Loucy (cell line): Measurements from ENCODE around the gene PRPF40B.

ENCODE experiments used
- H2AFZ ChIP-seq: fragments of 200-600 bp; sonication (generic); 2 replicates; pipeline ENCODE4 v1.6.0; 2016; ENCODE audit warnings: antibody characterized with exemption, mild to moderate bottlenecking, low read length, moderate library complexity
- H3F3A ChIP-seq: fragments of 200-600 bp; 2 replicates; pipeline ENCODE4 v1.6.0; 2016; ENCODE audit warnings: antibody characterized with exemption, low read depth, mild to moderate bottlenecking
- H3K27me3 ChIP-seq: fragments of 200-600 bp; sonication (generic); 2 replicates; pipeline ENCODE4 v1.6.1; 2014; ENCODE audit warnings: low read length, mild to moderate bottlenecking; ENCODE audit not compliant: insufficient read depth, poor library complexity, severe bottlenecking
- H3K36me3 ChIP-seq: fragments of 200-600 bp; sonication (generic); 2 replicates; pipeline ENCODE4 v1.6.1; 2016; ENCODE audit warnings: low read length; ENCODE audit not compliant: insufficient read depth
- H3K4me1 ChIP-seq: fragments of 200-600 bp; sonication (generic); 2 replicates; pipeline ENCODE4 v1.5.1; 2014; ENCODE audit warnings: low read length, mild to moderate bottlenecking; ENCODE audit not compliant: insufficient read depth, poor library complexity, severe bottlenecking
- H3K4me2 ChIP-seq: fragments of 200-600 bp; sonication (generic); 2 replicates; pipeline ENCODE4 v1.6.0; 2014; ENCODE audit warnings: antibody characterized with exemption, low read length, low read depth, mild to moderate bottlenecking; ENCODE audit not compliant: poor library complexity, severe bottlenecking
- H3K4me3 ChIP-seq: fragments of 200-600 bp; sonication (generic); 2 replicates; pipeline ENCODE4 v1.5.1; 2014; ENCODE audit warnings: low read length, mild to moderate bottlenecking, mixed read lengths; ENCODE audit not compliant: poor library complexity, severe bottlenecking
- H3K79me2 ChIP-seq: fragments of 200-600 bp; sonication (generic); 2 replicates; pipeline ENCODE4 v1.6.1; 2014; ENCODE audit warnings: low read length; ENCODE audit not compliant: insufficient read depth
- H3K9ac ChIP-seq: fragments of 200-600 bp; sonication (generic); 2 replicates; pipeline ENCODE4 v1.6.0; 2014; ENCODE audit warnings: mild to moderate bottlenecking, low read depth, low read length, moderate library complexity; ENCODE audit not compliant: poor library complexity, severe bottlenecking
- H3K9me2 ChIP-seq: fragments of 200-600 bp; sonication (generic); replicated peaks from 2 replicates; pipeline ENCODE4 v1.6.1; 2016; ENCODE audit warnings: low read depth, low read length, mixed read lengths
- H3K9me3 ChIP-seq: fragments of 200-600 bp; sonication (generic); 2 replicates; pipeline ENCODE4 v1.6.1; 2014; ENCODE audit warnings: mild to moderate bottlenecking, antibody characterized with exemption, low read length, low read depth; ENCODE audit not compliant: insufficient read depth
- H4K20me1 ChIP-seq: fragments of 200-600 bp; sonication (generic); 2 replicates; pipeline ENCODE4 v1.6.0; 2014; ENCODE audit warnings: antibody characterized with exemption, low read length, mild to moderate bottlenecking; ENCODE audit not compliant: insufficient read depth, poor library complexity, severe bottlenecking
- EZH2phosphoT487 ChIP-seq: fragments of 200-600 bp; IDR thresholded peaks from 2 replicates; pipeline ENCODE4 v1.6.1; 2018; ENCODE audit warnings: antibody characterized with exemption, mild to moderate bottlenecking, moderate library complexity, borderline replicate concordance
- TF ChIP-seq, protein P1 (sequence below): fragments of 200-600 bp; sonication (generic); conservative IDR thresholded peaks from 2 replicates; pipeline ENCODE4 v1.5.1; 2014; ENCODE audit warnings: mild to moderate bottlenecking, antibody characterized with exemption, low read length

PRPF40B gene

DNA sequence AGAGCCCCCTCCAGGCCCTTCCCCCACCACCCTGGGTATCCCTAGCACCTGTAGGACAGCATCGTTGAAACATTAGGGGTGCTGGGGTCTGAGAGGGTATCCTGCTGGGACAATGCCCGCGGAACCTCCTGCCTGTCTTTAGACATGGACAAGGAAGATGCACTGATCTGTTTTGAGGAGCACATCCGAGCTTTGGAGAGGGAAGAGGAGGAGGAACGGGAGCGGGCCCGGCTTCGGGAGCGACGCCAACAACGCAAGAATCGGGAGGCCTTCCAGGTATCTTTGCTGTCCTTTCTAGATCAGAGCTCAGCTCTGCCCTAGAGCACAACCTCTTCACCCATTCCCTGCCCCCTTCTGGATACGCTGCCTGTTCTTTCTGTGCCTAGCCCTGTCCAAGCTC lies 13.2 kb downstream of the PRPF40B start:
- Histone ChIP-seq H3K9ac (no peak overlapping the region), H3K27me3 (no peaks in the 10 kb centered on the region), H3K9me2 (no peaks in the 10 kb centered on the region), H3K9me3 (no peaks in the 10 kb centered on the region), H3K4me1 (peaks cover 11% of the 10 kb centered on the region), H3K4me2 (no peak overlapping the region), H2AFZ (no peak overlapping the region), H3K4me3 (no peak overlapping the region), H3K79me2 (no peaks in the 10 kb centered on the region), H4K20me1 (no peaks in the 10 kb centered on the region), H3K36me3 (no peaks in the 10 kb centered on the region), H3F3A (no peaks in the 10 kb centered on the region)
- no peak for TF ChIP-seq EZH2phosphoT487
- TF ChIP-seq, protein P1, sequence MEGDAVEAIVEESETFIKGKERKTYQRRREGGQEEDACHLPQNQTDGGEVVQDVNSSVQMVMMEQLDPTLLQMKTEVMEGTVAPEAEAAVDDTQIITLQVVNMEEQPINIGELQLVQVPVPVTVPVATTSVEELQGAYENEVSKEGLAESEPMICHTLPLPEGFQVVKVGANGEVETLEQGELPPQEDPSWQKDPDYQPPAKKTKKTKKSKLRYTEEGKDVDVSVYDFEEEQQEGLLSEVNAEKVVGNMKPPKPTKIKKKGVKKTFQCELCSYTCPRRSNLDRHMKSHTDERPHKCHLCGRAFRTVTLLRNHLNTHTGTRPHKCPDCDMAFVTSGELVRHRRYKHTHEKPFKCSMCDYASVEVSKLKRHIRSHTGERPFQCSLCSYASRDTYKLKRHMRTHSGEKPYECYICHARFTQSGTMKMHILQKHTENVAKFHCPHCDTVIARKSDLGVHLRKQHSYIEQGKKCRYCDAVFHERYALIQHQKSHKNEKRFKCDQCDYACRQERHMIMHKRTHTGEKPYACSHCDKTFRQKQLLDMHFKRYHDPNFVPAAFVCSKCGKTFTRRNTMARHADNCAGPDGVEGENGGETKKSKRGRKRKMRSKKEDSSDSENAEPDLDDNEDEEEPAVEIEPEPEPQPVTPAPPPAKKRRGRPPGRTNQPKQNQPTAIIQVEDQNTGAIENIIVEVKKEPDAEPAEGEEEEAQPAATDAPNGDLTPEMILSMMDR = no peak

DNA sequence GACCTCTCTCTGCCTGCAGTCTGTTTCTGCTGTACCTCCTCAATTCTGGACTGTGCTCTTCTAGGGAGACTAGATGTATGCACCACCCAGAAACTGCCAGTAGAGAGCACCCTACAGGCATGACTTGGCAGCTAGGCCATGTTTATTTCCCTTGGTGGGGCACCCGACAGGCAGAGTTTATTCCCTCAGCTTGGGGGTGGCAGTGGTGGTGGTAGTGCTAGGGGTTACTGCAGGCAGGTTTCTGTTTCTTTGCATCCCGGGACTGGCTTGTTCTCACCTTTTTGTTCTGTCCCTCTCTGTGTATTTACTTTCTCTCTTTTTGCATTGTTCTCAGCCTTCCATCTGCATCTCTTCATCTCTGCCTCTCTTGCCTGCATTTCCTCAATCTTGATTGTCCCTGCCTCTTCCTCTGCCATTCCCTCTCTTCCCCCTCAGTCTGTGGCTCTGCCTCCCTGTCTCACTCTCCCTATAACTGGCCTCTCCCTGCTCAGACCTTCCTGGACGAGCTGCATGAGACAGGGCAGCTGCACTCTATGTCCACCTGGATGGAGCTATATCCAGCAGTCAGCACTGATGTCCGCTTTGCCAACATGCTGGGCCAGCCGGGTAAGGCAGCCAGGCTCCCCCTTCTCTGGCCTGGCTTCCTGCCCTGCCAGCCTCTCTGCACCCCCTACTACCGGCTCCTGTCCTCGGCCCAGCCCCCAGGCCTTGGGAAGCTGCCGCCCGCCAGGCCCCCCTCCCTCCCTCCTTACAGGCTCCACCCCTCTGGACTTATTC lies 13.8 kb downstream of the PRPF40B start:
- Histone ChIP-seq H3K4me2 (peak overlapping the region; percentile 36), H4K20me1 (no peaks in the 10 kb centered on the region), H3K9me2 (no peaks in the 10 kb centered on the region), H3K36me3 (no peaks in the 10 kb centered on the region), H3K9ac (peak overlapping the region; percentile 21), H3K79me2 (no peaks in the 10 kb centered on the region), H2AFZ (peak overlapping the region; percentile 50; the same call in 1 of the 2 replicates), H3K4me1 (peaks cover 9% of the 10 kb centered on the region), H3K9me3 (no peaks in the 10 kb centered on the region), H3K4me3 (peak overlapping the region; percentile 1), H3F3A (no peaks in the 10 kb centered on the region), H3K27me3 (no peaks in the 10 kb centered on the region)
- TF ChIP-seq, protein P1 = peak; percentile 80
- no peak for TF ChIP-seq EZH2phosphoT487

DNA sequence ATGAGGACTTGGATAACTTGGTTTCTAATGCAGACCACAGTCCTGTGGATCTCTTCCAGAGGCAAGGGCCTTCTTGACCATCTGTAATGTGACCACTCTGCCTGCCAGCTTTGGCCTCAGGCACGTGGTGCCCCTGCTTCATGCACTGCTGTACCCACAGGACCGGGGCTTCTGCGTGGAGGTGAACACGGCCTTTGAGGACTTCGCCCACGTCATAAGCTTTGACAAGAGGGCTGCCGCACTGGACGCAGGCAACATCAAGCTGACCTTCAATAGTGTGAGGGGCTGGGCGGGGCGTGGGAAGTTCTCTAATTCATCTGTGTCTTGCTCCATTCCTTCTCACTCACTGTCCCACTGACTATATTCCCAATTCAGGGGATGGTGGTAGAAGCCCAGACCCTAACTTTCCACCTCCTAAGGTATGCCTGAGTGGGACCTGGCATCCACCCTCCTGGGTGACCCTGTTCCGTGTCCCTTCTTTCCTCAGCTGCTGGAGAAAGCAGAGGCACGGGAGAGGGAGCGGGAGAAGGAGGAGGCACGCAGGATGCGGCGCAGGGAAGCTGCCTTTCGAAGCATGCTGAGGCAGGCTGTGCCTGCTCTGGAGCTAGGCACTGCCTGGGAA lies 18.5 kb downstream of the PRPF40B start:
- Histone ChIP-seq H4K20me1 (no peaks in the 10 kb centered on the region), H3K9me2 (no peaks in the 10 kb centered on the region), H3K36me3 (peaks cover 16% of the 10 kb centered on the region; the same call in 1 of the 2 replicates), H2AFZ (no peak overlapping the region), H3K4me2 (no peak overlapping the region), H3F3A (no peaks in the 10 kb centered on the region), H3K4me1 (peaks cover 21% of the 10 kb centered on the region), H3K27me3 (no peaks in the 10 kb centered on the region), H3K4me3 (no peak overlapping the region), H3K9ac (no peak overlapping the region), H3K79me2 (no peaks in the 10 kb centered on the region), H3K9me3 (no peaks in the 10 kb centered on the region)
- no peak for TF ChIP-seq EZH2phosphoT487
- TF ChIP-seq, protein P1 = no peak
